Astrocyte of the spinal cord (primary cell): Measurements from ENCODE around the gene SEMA7A.

Source experiments
- DNase-seq: peaks from one replicate; pipeline ENCODE4 v3.0.0; 2011; ENCODE audit warnings: low read depth, low spot score
- H3K4me3 ChIP-seq: 2 replicates; pipeline ENCODE4 v1.5.1; 2011; ENCODE audit warnings: low read depth, mild to moderate bottlenecking, low read length, moderate library complexity
- CTCF ChIP-seq: IDR thresholded peaks from 2 replicates; pipeline ENCODE4 v1.5.1; 2012; ENCODE audit warnings: low read depth, mild to moderate bottlenecking, low read length, inconsistent platforms
- in situ Hi-C: cut with HindIII; loops from 2 replicates; pipeline ENCODE4 v1.10.0; 2017; ENCODE audit warnings: low sequenced_read_pairs

Gene SEMA7A

GRCh38 chr15:74389241-74390048 is 44.3 kb downstream of the SEMA7A start:
- in situ Hi-C loops = no loop called here
- no peak for TF ChIP-seq CTCF
- no peak overlapping the region for H3K4me3 ChIP-seq
- no peak for DNase-seq

GRCh38 chr15:74388363-74388951 is 45.3 kb downstream of the SEMA7A start:
- in situ Hi-C loops = no loop called here

GRCh38 chr15:74387621-74388362 is 46.0 kb downstream of the SEMA7A start:
- DNase-seq = no peak
- in situ Hi-C loops = no loop called here
- H3K4me3 ChIP-seq = no peak overlapping the region
- no peak for TF ChIP-seq CTCF

More at GRCh38 chr15:74388363-74388951, 45.3 kb downstream of the SEMA7A start:
- no peak for DNase-seq
- no peak for TF ChIP-seq CTCF
- no peak overlapping the region for H3K4me3 ChIP-seq

GRCh38 chr15:74387141-74387541 is 46.6 kb downstream of the SEMA7A start:
- no peak overlapping the region for H3K4me3 ChIP-seq
- in situ Hi-C loops = no loop called here
- DNase-seq = no peak
- TF ChIP-seq CTCF = no peak

GRCh38 chr15:74386496-74387140 is 47.1 kb downstream of the SEMA7A start:
- in situ Hi-C loops = no loop called here
- TF ChIP-seq CTCF = no peak
- no peak overlapping the region for H3K4me3 ChIP-seq
- DNase-seq = no peak

GRCh38 chr15:74385733-74386132 is 48.0 kb downstream of the SEMA7A start:
- in situ Hi-C loops = no loop called here
- H3K4me3 ChIP-seq = no peak overlapping the region
- TF ChIP-seq CTCF = no peak
- DNase-seq = no peak
